HEK293 (cell line): ENCODE results near the gene ATMIN.

ENCODE experiments used
- GLIS1 ChIP-seq: fragments of 450-650 bp; formaldehyde crosslinking; IDR thresholded peaks from 2 replicates; pipeline ENCODE4 v1.5.1; 2016; ENCODE audit warnings: missing biosample characterization, missing genetic modification characterization
- IKZF3 ChIP-seq: fragments of 450-650 bp; IDR thresholded peaks from 2 replicates; pipeline ENCODE4 v1.5.0; 2018; ENCODE audit warnings: missing biosample characterization, mild to moderate bottlenecking, missing genetic modification characterization, moderate library complexity
- SALL2 ChIP-seq: fragments of 450-650 bp; formaldehyde crosslinking; IDR thresholded peaks from 2 replicates; pipeline ENCODE4 v1.5.0; 2017; ENCODE audit warnings: missing biosample characterization, mild to moderate bottlenecking, missing genetic modification characterization, borderline replicate concordance
- SP2 ChIP-seq: fragments of 450-650 bp; formaldehyde crosslinking; IDR thresholded peaks from 2 replicates; pipeline ENCODE4 v1.5.1; 2016; ENCODE audit warnings: missing biosample characterization, missing genetic modification characterization
- ZEB2 ChIP-seq: fragments of 450-650 bp; formaldehyde crosslinking; IDR thresholded peaks from 2 replicates; pipeline ENCODE4 v1.5.1; 2016; ENCODE audit warnings: missing biosample characterization, missing genetic modification characterization
- ZFHX2 ChIP-seq: fragments of 450-650 bp; formaldehyde crosslinking; conservative IDR thresholded peaks from 2 replicates; pipeline ENCODE4 v1.5.1; 2016; ENCODE audit warnings: missing biosample characterization, missing genetic modification characterization
- ZNF138 ChIP-seq: fragments of 450-650 bp; formaldehyde crosslinking; IDR thresholded peaks from 2 replicates; pipeline ENCODE4 v1.5.1; 2016; ENCODE audit warnings: missing biosample characterization, missing genetic modification characterization, borderline replicate concordance
- ZNF140 ChIP-seq: fragments of 450-650 bp; formaldehyde crosslinking; IDR thresholded peaks from 2 replicates; pipeline ENCODE4 v1.5.1; 2016; ENCODE audit warnings: missing biosample characterization, missing genetic modification characterization
- ZNF174 ChIP-seq: fragments of 450-650 bp; formaldehyde crosslinking; IDR thresholded peaks from 2 replicates; pipeline ENCODE4 v1.5.0; 2017; ENCODE audit warnings: missing biosample characterization, mild to moderate bottlenecking, missing genetic modification characterization
- ZNF19 ChIP-seq: fragments of 450-650 bp; formaldehyde crosslinking; IDR thresholded peaks from 2 replicates; pipeline ENCODE4; 2016; ENCODE audit warnings: missing biosample characterization, missing genetic modification characterization, low read depth
- ZNF221 ChIP-seq: fragments of 450-650 bp; formaldehyde crosslinking; IDR thresholded peaks from 2 replicates; pipeline ENCODE4 v1.5.1; 2017; ENCODE audit warnings: missing biosample characterization, missing genetic modification characterization, borderline replicate concordance
- ZNF24 ChIP-seq: fragments of 450-650 bp; formaldehyde crosslinking; IDR thresholded peaks from 2 replicates; pipeline ENCODE4 v1.5.1; 2016; ENCODE audit warnings: missing biosample characterization, missing genetic modification characterization
- ZNF292 ChIP-seq: fragments of 450-650 bp; formaldehyde crosslinking; IDR thresholded peaks from 2 replicates; pipeline ENCODE4 v1.5.1; 2016; ENCODE audit warnings: low read depth, missing biosample characterization, missing genetic modification characterization, borderline replicate concordance
- ZNF404 ChIP-seq: fragments of 450-650 bp; formaldehyde crosslinking; IDR thresholded peaks from 2 replicates; pipeline ENCODE4 v1.5.1; 2017; ENCODE audit warnings: missing biosample characterization, missing genetic modification characterization
- ZNF48 ChIP-seq: fragments of 450-650 bp; formaldehyde crosslinking; IDR thresholded peaks from 2 replicates; pipeline ENCODE4 v1.5.1; 2016; ENCODE audit warnings: missing biosample characterization, missing genetic modification characterization
- ZNF596 ChIP-seq: fragments of 450-650 bp; IDR thresholded peaks from 2 replicates; pipeline ENCODE4 v1.5.0; 2018; ENCODE audit warnings: missing biosample characterization, mild to moderate bottlenecking, missing genetic modification characterization, moderate library complexity
- ZNF626 ChIP-seq: fragments of 450-650 bp; sonication (Bioruptor Pico); formaldehyde crosslinking; IDR thresholded peaks from 2 replicates; pipeline ENCODE4 v1.5.1; 2018; ENCODE audit warnings: missing biosample characterization, missing genetic modification characterization, inconsistent platforms
- ZNF658 ChIP-seq: fragments of 450-650 bp; formaldehyde crosslinking; IDR thresholded peaks from 2 replicates; pipeline ENCODE4; 2016; ENCODE audit warnings: missing biosample characterization, missing genetic modification characterization
- ZNF660 ChIP-seq: fragments of 450-650 bp; IDR thresholded peaks from 2 replicates; pipeline ENCODE4 v1.5.1; 2018; ENCODE audit warnings: missing biosample characterization, mild to moderate bottlenecking, missing genetic modification characterization
- ZNF707 ChIP-seq: fragments of 450-650 bp; formaldehyde crosslinking; IDR thresholded peaks from 2 replicates; pipeline ENCODE4 v1.5.1; 2016; ENCODE audit warnings: missing biosample characterization, missing genetic modification characterization
- ZNF776 ChIP-seq: fragments of 450-650 bp; formaldehyde crosslinking; IDR thresholded peaks from 2 replicates; pipeline ENCODE4 v1.5.0; 2017; ENCODE audit warnings: missing biosample characterization, missing genetic modification characterization, borderline replicate concordance
- ZSCAN23 ChIP-seq: fragments of 450-650 bp; formaldehyde crosslinking; IDR thresholded peaks from 2 replicates; pipeline ENCODE4 v1.5.1; 2016; ENCODE audit warnings: missing biosample characterization, missing genetic modification characterization
- TF ChIP-seq, protein P1 (sequence below): fragments of 450-650 bp; formaldehyde crosslinking; IDR thresholded peaks from 2 replicates; pipeline ENCODE4 v1.5.1; 2016; ENCODE audit warnings: missing biosample characterization, missing genetic modification characterization
- TF ChIP-seq, protein P2 (sequence below): sonication (generic); formaldehyde crosslinking; IDR thresholded peaks from 2 replicates; pipeline ENCODE4 v1.8.1; 2022; ENCODE audit warnings: mild to moderate bottlenecking, moderate library complexity, missing genetic modification reagents
- TF ChIP-seq, protein P3 (sequence below): fragments of 450-650 bp; formaldehyde crosslinking; IDR thresholded peaks from 2 replicates; pipeline ENCODE4 v1.5.1; 2017; ENCODE audit warnings: missing biosample characterization, mild to moderate bottlenecking, missing genetic modification characterization, moderate library complexity
- TF ChIP-seq, protein P4 (sequence below): fragments of 450-650 bp; formaldehyde crosslinking; IDR thresholded peaks from 2 replicates; pipeline ENCODE4 v1.5.1; 2016; ENCODE audit warnings: missing biosample characterization, missing genetic modification characterization
- TF ChIP-seq, protein P5 (sequence below): fragments of 450-650 bp; formaldehyde crosslinking; IDR thresholded peaks from 2 replicates; pipeline ENCODE4 v1.5.1; 2016; ENCODE audit warnings: missing biosample characterization, missing genetic modification characterization
- TF ChIP-seq, protein P6 (sequence below): fragments of 450-650 bp; formaldehyde crosslinking; IDR thresholded peaks from 2 replicates; pipeline ENCODE4 v1.5.1; 2016; ENCODE audit warnings: missing biosample characterization, missing genetic modification characterization, borderline replicate concordance

The ATMIN gene

DNA sequence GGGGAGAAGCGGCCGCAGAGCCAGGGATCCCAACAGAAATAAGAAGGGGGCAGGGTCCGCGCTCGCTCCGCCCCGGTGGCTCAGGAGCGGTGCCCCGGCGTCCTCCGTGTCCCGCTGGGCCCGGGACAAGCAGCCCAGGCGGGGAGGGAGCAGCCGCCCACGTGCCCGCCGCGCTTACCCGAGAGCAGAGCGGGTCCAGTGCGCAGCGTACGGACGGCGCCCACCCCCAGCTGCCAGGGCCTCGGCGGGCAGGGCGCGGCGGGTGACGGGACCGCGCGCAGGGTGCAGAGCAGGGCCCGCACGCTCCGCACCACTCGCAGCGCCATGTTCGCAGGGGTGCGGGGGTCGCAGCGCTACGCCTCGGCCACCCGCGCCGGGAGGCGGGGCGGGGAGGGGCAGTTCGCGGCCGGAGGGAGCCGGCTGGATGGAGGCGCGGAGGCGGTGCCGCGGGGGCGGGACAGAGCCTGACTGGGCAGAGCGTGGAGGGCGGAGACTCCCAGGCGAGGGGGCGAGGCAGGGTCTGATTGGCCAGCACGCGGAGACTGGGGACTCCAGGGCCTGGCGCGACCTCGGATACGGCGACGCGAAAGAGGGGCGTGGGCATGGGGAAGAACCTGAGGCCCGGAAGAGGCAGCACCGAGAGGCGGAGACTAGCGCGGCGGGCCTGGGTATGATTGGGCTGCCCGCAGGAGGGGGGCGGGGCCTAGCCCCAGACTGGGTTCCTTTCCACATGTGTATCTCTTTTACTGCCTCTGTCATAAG, 60.5 kb downstream of the ATMIN start, which contains the start of gene GCSH (continued):
- TF ChIP-seq, protein P1, sequence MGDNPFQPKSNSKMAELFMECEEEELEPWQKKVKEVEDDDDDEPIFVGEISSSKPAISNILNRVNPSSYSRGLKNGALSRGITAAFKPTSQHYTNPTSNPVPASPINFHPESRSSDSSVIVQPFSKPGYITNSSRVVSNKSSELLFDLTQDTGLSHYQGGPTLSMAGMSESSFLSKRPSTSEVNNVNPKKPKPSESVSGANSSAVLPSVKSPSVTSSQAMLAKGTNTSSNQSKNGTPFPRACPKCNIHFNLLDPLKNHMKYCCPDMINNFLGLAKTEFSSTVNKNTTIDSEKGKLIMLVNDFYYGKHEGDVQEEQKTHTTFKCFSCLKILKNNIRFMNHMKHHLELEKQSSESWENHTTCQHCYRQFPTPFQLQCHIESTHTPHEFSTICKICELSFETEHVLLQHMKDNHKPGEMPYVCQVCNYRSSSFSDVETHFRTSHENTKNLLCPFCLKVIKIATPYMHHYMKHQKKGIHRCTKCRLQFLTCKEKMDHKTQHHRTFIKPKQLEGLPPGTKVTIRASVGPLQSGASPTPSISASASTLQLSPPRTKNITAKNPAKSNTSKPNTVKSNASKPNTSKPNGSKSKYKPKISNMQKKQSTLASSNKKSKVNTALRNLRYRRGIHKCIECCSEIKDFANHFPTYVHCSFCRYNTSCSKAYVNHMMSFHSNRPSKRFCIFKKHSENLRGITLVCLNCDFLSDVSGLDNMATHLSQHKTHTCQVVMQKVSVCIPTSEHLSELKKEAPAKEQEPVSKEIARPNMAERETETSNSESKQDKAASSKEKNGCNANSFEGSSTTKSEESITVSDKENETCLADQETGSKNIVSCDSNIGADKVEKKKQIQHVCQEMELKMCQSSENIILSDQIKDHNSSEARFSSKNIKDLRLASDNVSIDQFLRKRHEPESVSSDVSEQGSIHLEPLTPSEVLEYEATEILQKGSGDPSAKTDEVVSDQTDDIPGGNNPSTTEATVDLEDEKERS (tag by site-specific recombination), result no peak
- TF ChIP-seq ZNF660 (tag by site-specific recombination), result peak; percentile 53
- TF ChIP-seq SP2 (tag by site-specific recombination), result peak; percentile 99
- no peak for TF ChIP-seq ZNF48 (tag by site-specific recombination)
- TF ChIP-seq GLIS1 (tag by site-specific recombination), result no peak
- 0 out of 2 replicates have a peak, but pooled peaks have one; percentile 59 for TF ChIP-seq ZNF626
- TF ChIP-seq, protein P2, sequence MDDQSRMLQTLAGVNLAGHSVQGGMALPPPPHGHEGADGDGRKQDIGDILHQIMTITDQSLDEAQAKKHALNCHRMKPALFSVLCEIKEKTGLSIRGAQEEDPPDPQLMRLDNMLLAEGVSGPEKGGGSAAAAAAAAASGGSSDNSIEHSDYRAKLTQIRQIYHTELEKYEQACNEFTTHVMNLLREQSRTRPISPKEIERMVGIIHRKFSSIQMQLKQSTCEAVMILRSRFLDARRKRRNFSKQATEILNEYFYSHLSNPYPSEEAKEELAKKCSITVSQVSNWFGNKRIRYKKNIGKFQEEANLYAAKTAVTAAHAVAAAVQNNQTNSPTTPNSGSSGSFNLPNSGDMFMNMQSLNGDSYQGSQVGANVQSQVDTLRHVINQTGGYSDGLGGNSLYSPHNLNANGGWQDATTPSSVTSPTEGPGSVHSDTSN, result 0 out of 2 replicates have a peak, but pooled peaks have one; percentile 19
- TF ChIP-seq, protein P3, sequence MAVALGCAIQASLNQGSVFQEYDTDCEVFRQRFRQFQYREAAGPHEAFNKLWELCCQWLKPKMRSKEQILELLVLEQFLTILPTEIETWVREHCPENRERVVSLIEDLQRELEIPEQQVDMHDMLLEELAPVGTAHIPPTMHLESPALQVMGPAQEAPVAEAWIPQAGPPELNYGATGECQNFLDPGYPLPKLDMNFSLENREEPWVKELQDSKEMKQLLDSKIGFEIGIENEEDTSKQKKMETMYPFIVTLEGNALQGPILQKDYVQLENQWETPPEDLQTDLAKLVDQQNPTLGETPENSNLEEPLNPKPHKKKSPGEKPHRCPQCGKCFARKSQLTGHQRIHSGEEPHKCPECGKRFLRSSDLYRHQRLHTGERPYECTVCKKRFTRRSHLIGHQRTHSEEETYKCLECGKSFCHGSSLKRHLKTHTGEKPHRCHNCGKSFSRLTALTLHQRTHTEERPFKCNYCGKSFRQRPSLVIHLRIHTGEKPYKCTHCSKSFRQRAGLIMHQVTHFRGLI (tag by site-specific recombination), result no peak
- TF ChIP-seq ZNF174 (tag by site-specific recombination), result peak; percentile 80; the same call in 1 of the 2 replicates
- TF ChIP-seq ZNF658 (tag by site-specific recombination), result no peak
- TF ChIP-seq ZNF707 (tag by site-specific recombination), result no peak
- TF ChIP-seq ZNF24, result no peak
- TF ChIP-seq ZNF138 (tag by site-specific recombination), result no peak
- no peak for TF ChIP-seq ZNF776 (tag by site-specific recombination)
- no peak for TF ChIP-seq ZNF19
- TF ChIP-seq, protein P4, sequence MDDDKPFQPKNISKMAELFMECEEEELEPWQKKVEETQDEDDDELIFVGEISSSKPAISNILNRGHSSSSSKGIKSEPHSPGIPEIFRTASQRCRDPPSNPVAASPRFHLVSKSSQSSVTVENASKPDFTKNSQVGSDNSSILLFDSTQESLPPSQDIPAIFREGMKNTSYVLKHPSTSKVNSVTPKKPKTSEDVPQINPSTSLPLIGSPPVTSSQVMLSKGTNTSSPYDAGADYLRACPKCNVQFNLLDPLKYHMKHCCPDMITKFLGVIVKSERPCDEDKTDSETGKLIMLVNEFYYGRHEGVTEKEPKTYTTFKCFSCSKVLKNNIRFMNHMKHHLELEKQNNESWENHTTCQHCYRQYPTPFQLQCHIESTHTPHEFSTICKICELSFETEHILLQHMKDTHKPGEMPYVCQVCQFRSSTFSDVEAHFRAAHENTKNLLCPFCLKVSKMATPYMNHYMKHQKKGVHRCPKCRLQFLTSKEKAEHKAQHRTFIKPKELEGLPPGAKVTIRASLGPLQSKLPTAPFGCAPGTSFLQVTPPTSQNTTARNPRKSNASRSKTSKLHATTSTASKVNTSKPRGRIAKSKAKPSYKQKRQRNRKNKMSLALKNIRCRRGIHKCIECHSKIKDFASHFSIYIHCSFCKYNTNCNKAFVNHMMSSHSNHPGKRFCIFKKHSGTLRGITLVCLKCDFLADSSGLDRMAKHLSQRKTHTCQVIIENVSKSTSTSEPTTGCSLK (tag by site-specific recombination), result no peak
- peak; percentile 94 for TF ChIP-seq ZFHX2 (tag by site-specific recombination)
- no peak for TF ChIP-seq ZNF404
- no peak for TF ChIP-seq ZSCAN23 (tag by site-specific recombination)
- TF ChIP-seq, protein P5, sequence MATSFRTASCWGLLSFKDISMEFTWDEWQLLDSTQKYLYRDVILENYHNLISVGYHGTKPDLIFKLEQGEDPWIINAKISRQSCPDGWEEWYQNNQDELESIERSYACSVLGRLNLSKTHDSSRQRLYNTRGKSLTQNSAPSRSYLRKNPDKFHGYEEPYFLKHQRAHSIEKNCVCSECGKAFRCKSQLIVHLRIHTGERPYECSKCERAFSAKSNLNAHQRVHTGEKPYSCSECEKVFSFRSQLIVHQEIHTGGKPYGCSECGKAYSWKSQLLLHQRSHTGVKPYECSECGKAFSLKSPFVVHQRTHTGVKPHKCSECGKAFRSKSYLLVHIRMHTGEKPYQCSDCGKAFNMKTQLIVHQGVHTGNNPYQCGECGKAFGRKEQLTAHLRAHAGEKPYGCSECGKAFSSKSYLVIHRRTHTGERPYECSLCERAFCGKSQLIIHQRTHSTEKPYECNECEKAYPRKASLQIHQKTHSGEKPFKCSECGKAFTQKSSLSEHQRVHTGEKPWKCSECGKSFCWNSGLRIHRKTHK (tag by site-specific recombination), result no peak
- TF ChIP-seq ZNF596 (tag by site-specific recombination), result 0 out of 2 replicates have a peak, but pooled peaks have one; percentile 12
- TF ChIP-seq SALL2 (tag by site-specific recombination), result no peak
- TF ChIP-seq, protein P6, sequence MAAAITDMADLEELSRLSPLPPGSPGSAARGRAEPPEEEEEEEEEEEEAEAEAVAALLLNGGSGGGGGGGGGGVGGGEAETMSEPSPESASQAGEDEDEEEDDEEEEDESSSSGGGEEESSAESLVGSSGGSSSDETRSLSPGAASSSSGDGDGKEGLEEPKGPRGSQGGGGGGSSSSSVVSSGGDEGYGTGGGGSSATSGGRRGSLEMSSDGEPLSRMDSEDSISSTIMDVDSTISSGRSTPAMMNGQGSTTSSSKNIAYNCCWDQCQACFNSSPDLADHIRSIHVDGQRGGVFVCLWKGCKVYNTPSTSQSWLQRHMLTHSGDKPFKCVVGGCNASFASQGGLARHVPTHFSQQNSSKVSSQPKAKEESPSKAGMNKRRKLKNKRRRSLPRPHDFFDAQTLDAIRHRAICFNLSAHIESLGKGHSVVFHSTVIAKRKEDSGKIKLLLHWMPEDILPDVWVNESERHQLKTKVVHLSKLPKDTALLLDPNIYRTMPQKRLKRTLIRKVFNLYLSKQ, result no peak
- no peak for TF ChIP-seq ZNF292 (tag by site-specific recombination)
- TF ChIP-seq ZEB2 (tag by site-specific recombination), result no peak
- 0 out of 2 replicates have a peak, but pooled peaks have one; percentile 24 for TF ChIP-seq IKZF3 (tag by site-specific recombination)
- TF ChIP-seq ZNF140 (tag by site-specific recombination), result no peak
- TF ChIP-seq ZNF221 (tag by site-specific recombination), result no peak
